ENCODE results near the gene MYH10.

DNA sequence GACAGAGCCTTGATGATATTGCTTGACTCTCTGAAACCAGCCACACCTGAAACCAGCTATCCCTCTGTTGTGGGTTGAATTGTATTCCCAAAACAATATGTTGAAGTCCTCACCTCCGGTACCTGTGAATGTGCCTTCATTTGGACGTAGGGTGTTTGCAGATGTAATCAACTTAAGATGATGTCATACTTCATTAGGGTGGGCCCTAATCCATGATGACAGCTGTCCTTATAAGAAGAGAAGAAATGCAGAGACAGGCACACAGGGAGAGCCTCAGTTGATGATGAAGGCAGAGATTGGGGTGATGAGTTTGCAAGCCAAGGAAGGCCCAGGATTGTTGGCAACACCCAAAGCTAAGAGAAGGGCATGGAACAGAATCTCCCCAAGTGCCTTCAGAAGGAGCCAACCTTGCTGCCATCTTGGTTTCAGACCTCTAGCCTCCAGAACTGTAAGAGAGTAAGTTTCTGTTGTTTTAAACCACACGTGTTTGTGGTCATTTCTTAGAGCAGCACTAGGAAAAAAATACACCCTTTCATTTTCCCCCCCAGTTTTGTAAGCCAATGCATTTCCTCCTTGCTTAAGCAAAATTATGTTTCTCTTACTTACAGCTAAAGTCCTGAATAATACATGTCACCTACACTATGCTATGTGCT lies 29.4 kb upstream of the MYH10 start:
- TF ChIP-seq, protein P1, sequence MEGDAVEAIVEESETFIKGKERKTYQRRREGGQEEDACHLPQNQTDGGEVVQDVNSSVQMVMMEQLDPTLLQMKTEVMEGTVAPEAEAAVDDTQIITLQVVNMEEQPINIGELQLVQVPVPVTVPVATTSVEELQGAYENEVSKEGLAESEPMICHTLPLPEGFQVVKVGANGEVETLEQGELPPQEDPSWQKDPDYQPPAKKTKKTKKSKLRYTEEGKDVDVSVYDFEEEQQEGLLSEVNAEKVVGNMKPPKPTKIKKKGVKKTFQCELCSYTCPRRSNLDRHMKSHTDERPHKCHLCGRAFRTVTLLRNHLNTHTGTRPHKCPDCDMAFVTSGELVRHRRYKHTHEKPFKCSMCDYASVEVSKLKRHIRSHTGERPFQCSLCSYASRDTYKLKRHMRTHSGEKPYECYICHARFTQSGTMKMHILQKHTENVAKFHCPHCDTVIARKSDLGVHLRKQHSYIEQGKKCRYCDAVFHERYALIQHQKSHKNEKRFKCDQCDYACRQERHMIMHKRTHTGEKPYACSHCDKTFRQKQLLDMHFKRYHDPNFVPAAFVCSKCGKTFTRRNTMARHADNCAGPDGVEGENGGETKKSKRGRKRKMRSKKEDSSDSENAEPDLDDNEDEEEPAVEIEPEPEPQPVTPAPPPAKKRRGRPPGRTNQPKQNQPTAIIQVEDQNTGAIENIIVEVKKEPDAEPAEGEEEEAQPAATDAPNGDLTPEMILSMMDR (IDR thresholded peaks at IDR 0.05; ENCODE audit: low read depth, low read length, missing input control), result no peak
- no peak for TF ChIP-seq TAF1 (conservative IDR thresholded peaks at IDR 0.05)
- TF ChIP-seq RAD21 (IDR thresholded peaks at IDR 0.05), result no peak

Data from liver (tissue), 3 donors.